Measurements from ENCODE around the gene WASF3. TPM values are rescaled to one million over a fixed set of nuclear protein-coding genes. Genes with fewer than 3 reads are reported as not detected.
"Not testable (repeated sequence)": the region's sequence is repeated elsewhere in the genome, so short reads cannot be mapped to it uniquely, and the experiment has no call there.

The WASF3 gene
- total and polyA plus RNA-seq, 2 donors from 2014 or later = 3.7 to 18.5 TPM

DNA sequence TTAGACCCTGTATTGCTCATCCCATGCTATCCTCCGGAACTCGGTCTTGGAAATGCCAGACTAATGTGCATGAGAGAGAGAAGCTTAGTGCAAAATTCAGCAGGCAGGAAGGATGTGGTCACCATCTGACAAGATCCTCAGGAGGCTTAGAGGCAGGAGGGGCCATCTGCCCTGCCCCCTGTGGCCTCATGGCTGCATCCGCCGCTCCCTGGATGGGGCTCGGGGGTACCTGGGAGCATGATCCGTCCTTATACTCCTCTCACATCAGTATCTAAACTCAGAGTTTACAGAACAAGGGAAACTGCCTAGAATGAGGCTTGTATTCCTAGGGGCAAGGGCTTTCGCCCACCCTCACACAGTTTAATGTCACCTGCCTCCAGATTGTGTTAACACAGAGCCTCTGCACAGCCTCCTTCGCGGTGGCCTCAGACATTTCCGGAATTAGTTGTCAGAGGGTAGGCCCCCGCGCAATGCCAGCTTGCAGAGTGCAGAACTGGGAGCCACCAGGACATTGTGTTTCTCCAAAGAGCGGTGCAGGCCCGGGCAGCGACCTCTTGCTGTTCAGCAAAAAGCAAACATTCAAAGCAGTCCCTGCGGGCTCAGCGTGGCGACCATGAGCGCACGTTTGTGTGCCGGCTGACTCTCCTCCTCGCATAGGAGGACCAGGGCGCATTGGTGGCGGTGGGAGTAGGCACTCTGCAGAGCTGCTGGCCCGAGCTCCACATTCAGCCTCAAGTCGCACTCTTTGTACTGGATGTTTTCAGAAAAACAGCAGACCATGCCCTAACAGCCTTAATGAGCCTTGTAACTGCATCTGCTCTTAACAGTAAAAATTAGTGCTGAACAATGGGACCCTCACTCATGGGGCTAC, 164.0 kb downstream of the WASF3 start:
- H3K36me3 ChIP-seq (ENCODE audit: control insufficient read depth in 2 of 3, insufficient read depth in 3 of 3, low read length in 3 of 3) = no peaks in the 10 kb centered on the region
- no peak overlapping the region for H3K9ac ChIP-seq (ENCODE audit: low read length in 3 of 3)
- no peaks in the 10 kb centered on the region for H3K27me3 ChIP-seq (ENCODE audit: control insufficient read depth, insufficient read depth, low read length)
- no peak overlapping the region for H3K4me3 ChIP-seq (ENCODE audit: low read length in 3 of 3)
- H3K27ac ChIP-seq (ENCODE audit: low read depth in 2 of 2, low read length in 2 of 2) = no peak overlapping the region
- no peaks in the 10 kb centered on the region for H3K9me3 ChIP-seq (ENCODE audit: control insufficient read depth in 2 of 3, insufficient read depth in 1 of 3, low read length in 3 of 3)
- no peaks in the 10 kb centered on the region for H3K4me1 ChIP-seq (ENCODE audit: control insufficient read depth in 2 of 3, insufficient read depth in 2 of 3, low read depth in 1 of 3, low read length in 3 of 3)
- FAIRE-seq = no peak
- TF ChIP-seq, protein P1, sequence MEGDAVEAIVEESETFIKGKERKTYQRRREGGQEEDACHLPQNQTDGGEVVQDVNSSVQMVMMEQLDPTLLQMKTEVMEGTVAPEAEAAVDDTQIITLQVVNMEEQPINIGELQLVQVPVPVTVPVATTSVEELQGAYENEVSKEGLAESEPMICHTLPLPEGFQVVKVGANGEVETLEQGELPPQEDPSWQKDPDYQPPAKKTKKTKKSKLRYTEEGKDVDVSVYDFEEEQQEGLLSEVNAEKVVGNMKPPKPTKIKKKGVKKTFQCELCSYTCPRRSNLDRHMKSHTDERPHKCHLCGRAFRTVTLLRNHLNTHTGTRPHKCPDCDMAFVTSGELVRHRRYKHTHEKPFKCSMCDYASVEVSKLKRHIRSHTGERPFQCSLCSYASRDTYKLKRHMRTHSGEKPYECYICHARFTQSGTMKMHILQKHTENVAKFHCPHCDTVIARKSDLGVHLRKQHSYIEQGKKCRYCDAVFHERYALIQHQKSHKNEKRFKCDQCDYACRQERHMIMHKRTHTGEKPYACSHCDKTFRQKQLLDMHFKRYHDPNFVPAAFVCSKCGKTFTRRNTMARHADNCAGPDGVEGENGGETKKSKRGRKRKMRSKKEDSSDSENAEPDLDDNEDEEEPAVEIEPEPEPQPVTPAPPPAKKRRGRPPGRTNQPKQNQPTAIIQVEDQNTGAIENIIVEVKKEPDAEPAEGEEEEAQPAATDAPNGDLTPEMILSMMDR (IDR thresholded peaks at IDR 0.05; ENCODE audit: borderline replicate concordance, extremely low read depth, insufficient read depth) = no peak
- no peak for DNase-seq
- intact Hi-C loops (cut with DNase I) = no loop called here

DNA sequence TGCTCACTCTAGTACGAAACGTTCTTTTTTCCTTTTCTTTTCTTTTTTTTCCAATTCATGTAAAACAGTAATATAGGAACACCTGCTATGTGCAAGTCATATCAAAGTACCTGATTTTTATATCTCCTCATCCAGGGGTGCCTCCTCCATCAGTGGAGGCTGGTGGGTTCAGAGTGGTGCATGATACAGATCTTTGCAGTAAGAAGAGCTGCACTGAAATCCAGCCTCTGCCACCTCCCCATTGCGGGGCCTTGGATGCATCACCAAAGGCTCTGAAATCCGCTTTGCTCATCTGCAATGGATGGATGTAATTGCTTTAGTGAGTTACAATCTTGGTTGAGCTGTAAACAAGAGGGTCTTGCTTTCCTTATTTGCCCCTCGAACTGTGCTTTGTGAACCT, 164.8 kb downstream of the WASF3 start:
- intact Hi-C loops (cut with DNase I) = no loop called here
- H3K27ac ChIP-seq (ENCODE audit: low read depth in 2 of 2, low read length in 2 of 2) = no peak overlapping the region
- no peaks in the 10 kb centered on the region for H3K27me3 ChIP-seq (ENCODE audit: control insufficient read depth, insufficient read depth, low read length)
- FAIRE-seq = no peak
- DNase-seq = no peak
- H3K4me3 ChIP-seq (ENCODE audit: low read length in 3 of 3) = no peak overlapping the region
- TF ChIP-seq, protein P1 (IDR thresholded peaks at IDR 0.05; ENCODE audit: borderline replicate concordance, extremely low read depth, insufficient read depth) = no peak
- no peak overlapping the region for H3K9ac ChIP-seq (ENCODE audit: low read length in 3 of 3)
- H3K36me3 ChIP-seq (ENCODE audit: control insufficient read depth in 2 of 3, insufficient read depth in 3 of 3, low read length in 3 of 3) = no peaks in the 10 kb centered on the region
- no peaks in the 10 kb centered on the region for H3K4me1 ChIP-seq (ENCODE audit: control insufficient read depth in 2 of 3, insufficient read depth in 2 of 3, low read depth in 1 of 3, low read length in 3 of 3)
- no peaks in the 10 kb centered on the region for H3K9me3 ChIP-seq (ENCODE audit: control insufficient read depth in 2 of 3, insufficient read depth in 1 of 3, low read length in 3 of 3)

- DNase-seq; H3K27me3 ChIP-seq (ENCODE audit: control insufficient read depth, insufficient read depth, low read length); H3K4me3 ChIP-seq (ENCODE audit: low read length in 3 of 3); H3K36me3 ChIP-seq (ENCODE audit: control insufficient read depth in 2 of 3, insufficient read depth in 3 of 3, low read length in 3 of 3); H3K27ac ChIP-seq (ENCODE audit: low read depth in 2 of 2, low read length in 2 of 2); H3K9me3 ChIP-seq (ENCODE audit: control insufficient read depth in 2 of 3, insufficient read depth in 1 of 3, low read length in 3 of 3); FAIRE-seq; H3K9ac ChIP-seq (ENCODE audit: low read length in 3 of 3); H3K4me1 ChIP-seq (ENCODE audit: control insufficient read depth in 2 of 3, insufficient read depth in 2 of 3, low read depth in 1 of 3, low read length in 3 of 3); intact Hi-C loops (cut with DNase I): not testable (repeated sequence)
Measured at GRCh38 chr13:26723620-26724019, 166.1 kb downstream of the WASF3 start.

- no peak overlapping the region for H3K4me3 ChIP-seq (ENCODE audit: low read length in 3 of 3)
- no peak overlapping the region for H3K27ac ChIP-seq (ENCODE audit: low read depth in 2 of 2, low read length in 2 of 2)
- TF ChIP-seq, protein P1 (IDR thresholded peaks at IDR 0.05; ENCODE audit: borderline replicate concordance, extremely low read depth, insufficient read depth) = no peak
- no peak for DNase-seq
- no peak overlapping the region for H3K9ac ChIP-seq (ENCODE audit: low read length in 3 of 3)
- no peaks in the 10 kb centered on the region for H3K36me3 ChIP-seq (ENCODE audit: control insufficient read depth in 2 of 3, insufficient read depth in 3 of 3, low read length in 3 of 3)
- no peaks in the 10 kb centered on the region for H3K4me1 ChIP-seq (ENCODE audit: control insufficient read depth in 2 of 3, insufficient read depth in 2 of 3, low read depth in 1 of 3, low read length in 3 of 3)
- H3K27me3 ChIP-seq (ENCODE audit: control insufficient read depth, insufficient read depth, low read length) = no peaks in the 10 kb centered on the region
- no peaks in the 10 kb centered on the region for H3K9me3 ChIP-seq (ENCODE audit: control insufficient read depth in 2 of 3, insufficient read depth in 1 of 3, low read length in 3 of 3)
- no peak for FAIRE-seq
- intact Hi-C loops (cut with DNase I) = no loop called here
Measured at GRCh38 chr13:26726684-26727083, 169.2 kb downstream of the WASF3 start.
